ENCODE data around the gene ATP11C. TPM values are rescaled to one million over a fixed set of nuclear protein-coding genes. Genes with fewer than 3 reads are reported as not detected.

The ATP11C gene
- total and polyA plus RNA-seq, 10 of the 15 experiments (the other 5 are each of a cell fraction or from before 2014, with no cell fraction given) = 16.2 to 44.0 (median 24.8) TPM

DNA sequence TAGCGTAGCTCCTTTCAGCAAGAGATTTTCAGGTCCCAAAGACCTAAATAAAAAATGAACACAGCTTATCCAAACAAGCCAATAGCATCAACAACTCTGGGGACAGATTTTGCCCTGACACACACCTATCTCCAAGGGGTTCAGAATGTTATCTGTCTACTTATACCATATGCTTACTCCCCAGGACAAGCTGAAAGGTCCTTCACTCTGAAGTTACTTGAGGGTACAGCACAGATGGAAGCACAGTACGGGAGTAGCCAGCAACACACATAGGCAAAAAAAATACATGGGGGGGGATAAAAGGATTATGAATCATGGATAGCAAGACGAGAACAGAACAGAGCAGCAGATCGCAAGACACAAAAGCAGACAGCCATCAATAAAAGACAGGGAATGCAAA lies 134.2 kb downstream of the ATP11C start:
- Histone ChIP-seq H3K4me2 (ENCODE audit: control insufficient read depth, insufficient read depth) (no peak overlapping the region), H3K9ac (ENCODE audit: control insufficient read depth, insufficient read depth, low read length) (no peak overlapping the region), H3K36me3 (ENCODE audit: control insufficient read depth in 2 of 2, insufficient read depth in 2 of 2, low read length in 1 of 2) (peaks cover 0 to 4% of the 10 kb centered on the region in 2 experiments; a peak in 1 of 4 replicates), H3K27ac (ENCODE audit: control insufficient read depth, insufficient read depth) (no peak overlapping the region), H2AFZ (ENCODE audit: control insufficient read depth, low read depth, low read length) (no peak overlapping the region), H4K20me1 (ENCODE audit: control insufficient read depth, insufficient read depth) (no peaks in the 10 kb centered on the region), H3K4me3 (no peak overlapping the region), H3K4me1 (ENCODE audit: control insufficient read depth, insufficient read depth, low read length) (peaks cover 14% of the 10 kb centered on the region; the same call in 1 of the 2 replicates), H3K79me2 (ENCODE audit: control insufficient read depth, insufficient read depth, low read length) (no peaks in the 10 kb centered on the region), H3K9me3 (replicated peaks; ENCODE audit: control insufficient read depth, insufficient read depth, low read length) (no peaks in the 10 kb centered on the region), H3K27me3 (replicated peaks in 1 of 2; ENCODE audit: control insufficient read depth in 2 of 2, insufficient read depth in 2 of 2, low read length in 1 of 2) (no peaks in the 10 kb centered on the region)
- ChIA-PET POLR2A (no interaction called here), RAD21 (ENCODE audit: unreplicated experiment) (no interaction called here), CTCF (interaction anchor here (1.4 kb wide), 1 partner anchor 26 kb away, joined by 3 read pairs; no protein-coding TSS in a partner anchor), SMC1A (ENCODE audit: uncharacterized antibody, unreplicated experiment) (no interaction called here)
- ATAC-seq (no peak), DNase-seq (ENCODE audit: low read depth, low spot score) (no peak), FAIRE-seq (no peak)
- intact Hi-C loops (cut with micrococcal nuclease; ENCODE audit: unreplicated experiment) = loop anchor here (10.0 kb wide), 1 partner anchor 136 kb away; the partner anchor contains the start of gene ATP11C
- WGBS (ENCODE audit: insufficient coverage, insufficient replicate concordance, low lambda C conversion rate, missing lambda C conversion rate) = 51% methylated on average over 4 of the region's 4 CpGs
- BruUV-seq (replicated peaks) = no TSS peak
- in situ Hi-C loops (cut with MboI) = no loop called here
- TF ChIP-seq MEF2A (IDR thresholded peaks at IDR 0.05; ENCODE audit: insufficient read depth, low read depth, low read length) = no peak
- no peak for TF ChIP-seq CEBPZ (IDR thresholded peaks at IDR 0.05; ENCODE audit: low read depth, low read length)
- TF ChIP-seq, protein P1, sequence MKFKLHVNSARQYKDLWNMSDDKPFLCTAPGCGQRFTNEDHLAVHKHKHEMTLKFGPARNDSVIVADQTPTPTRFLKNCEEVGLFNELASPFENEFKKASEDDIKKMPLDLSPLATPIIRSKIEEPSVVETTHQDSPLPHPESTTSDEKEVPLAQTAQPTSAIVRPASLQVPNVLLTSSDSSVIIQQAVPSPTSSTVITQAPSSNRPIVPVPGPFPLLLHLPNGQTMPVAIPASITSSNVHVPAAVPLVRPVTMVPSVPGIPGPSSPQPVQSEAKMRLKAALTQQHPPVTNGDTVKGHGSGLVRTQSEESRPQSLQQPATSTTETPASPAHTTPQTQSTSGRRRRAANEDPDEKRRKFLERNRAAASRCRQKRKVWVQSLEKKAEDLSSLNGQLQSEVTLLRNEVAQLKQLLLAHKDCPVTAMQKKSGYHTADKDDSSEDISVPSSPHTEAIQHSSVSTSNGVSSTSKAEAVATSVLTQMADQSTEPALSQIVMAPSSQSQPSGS (IDR thresholded peaks at IDR 0.05; ENCODE audit: low read length) = no peak
- no peak for TF ChIP-seq NR2F1 (conservative IDR thresholded peaks at IDR 0.05)
- no peak for TF ChIP-seq CREM (IDR thresholded peaks at IDR 0.05; ENCODE audit: low read depth)
- TF ChIP-seq ZNF384 (IDR thresholded peaks at IDR 0.05; ENCODE audit: borderline replicate concordance, low read depth, low read length) = no peak
- no peak for TF ChIP-seq POLR2AphosphoS2 (IDR thresholded peaks at IDR 0.05; ENCODE audit: low read depth, low read length)
- no peak for TF ChIP-seq HDAC6 (IDR thresholded peaks at IDR 0.05; ENCODE audit: unreplicated experiment)
- no peak for TF ChIP-seq SMAD1 (IDR thresholded peaks at IDR 0.05; ENCODE audit: low read depth, partially characterized antibody)
- TF ChIP-seq, protein P2, sequence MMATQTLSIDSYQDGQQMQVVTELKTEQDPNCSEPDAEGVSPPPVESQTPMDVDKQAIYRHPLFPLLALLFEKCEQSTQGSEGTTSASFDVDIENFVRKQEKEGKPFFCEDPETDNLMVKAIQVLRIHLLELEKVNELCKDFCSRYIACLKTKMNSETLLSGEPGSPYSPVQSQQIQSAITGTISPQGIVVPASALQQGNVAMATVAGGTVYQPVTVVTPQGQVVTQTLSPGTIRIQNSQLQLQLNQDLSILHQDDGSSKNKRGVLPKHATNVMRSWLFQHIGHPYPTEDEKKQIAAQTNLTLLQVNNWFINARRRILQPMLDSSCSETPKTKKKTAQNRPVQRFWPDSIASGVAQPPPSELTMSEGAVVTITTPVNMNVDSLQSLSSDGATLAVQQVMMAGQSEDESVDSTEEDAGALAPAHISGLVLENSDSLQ (IDR thresholded peaks at IDR 0.05) = no peak
- TF ChIP-seq ZNF622 (IDR thresholded peaks at IDR 0.05) = no peak
- TF ChIP-seq HDGF (IDR thresholded peaks at IDR 0.05) = no peak
- TF ChIP-seq NRF1 (conservative IDR thresholded peaks at IDR 0.05; ENCODE audit: low read depth, low read length) = no peak
